H1 (cell line): ENCODE data around the gene LIPC. TPM values are rescaled to one million over a fixed set of nuclear protein-coding genes. Genes with fewer than 3 reads are reported as not detected.

Source experiments
- CTCF ChIA-PET: fragments of 300-600 bp; sonication (Branson Sonifier 250); formaldehyde crosslinking; loops from one replicate; lab custom pipeline; 2021; ENCODE audit not compliant: partially characterized antibody; lab: Charles Lee
- POLR2A ChIA-PET: fragments of 300-600 bp; sonication (Branson Sonifier 250); formaldehyde crosslinking; loops from one replicate; lab custom pipeline; 2021; ENCODE audit warnings: inconsistent platforms; ENCODE audit not compliant: partially characterized antibody; lab: Charles Lee
- DNase-seq, 2 experiments: peaks; one replicate each; pipeline versions ENCODE4 v3.0.0 to v3.0.0-alpha.2; 2010 to 2022; ENCODE audit warnings: low spot score in 2 of 2, low read depth in 1 of 2, mixed read lengths in 1 of 2
- FAIRE-seq: peaks from 2 replicates; lab custom pipeline; 2011; peaks lifted over from hg19 to GRCh38; lab: Jason Lieb, UNC
- H2AFZ ChIP-seq: 2 replicates; pipeline ENCODE4 v1.8.1; 2012; ENCODE audit warnings: low read length, inconsistent platforms
- H2AK5ac ChIP-seq: 2 replicates; pipeline ENCODE4 v1.6.1; 2013; ENCODE audit warnings: low read depth, low read length
- H2BK120ac ChIP-seq: replicated peaks from 2 replicates; pipeline ENCODE3; 2013; ENCODE audit warnings: low read depth, low read length, inconsistent platforms
- H2BK12ac ChIP-seq: 2 replicates; pipeline ENCODE4 v1.6.1; 2013; ENCODE audit warnings: low read depth, low read length
- H2BK15ac ChIP-seq: 2 replicates; pipeline ENCODE4 v1.6.1; 2013; ENCODE audit warnings: low read length
- H2BK20ac ChIP-seq: 2 replicates; pipeline ENCODE4 v1.6.1; 2013; ENCODE audit warnings: low read length
- H2BK5ac ChIP-seq: 2 replicates; pipeline ENCODE4 v1.6.1; 2013; ENCODE audit warnings: low read depth, low read length
- H3K14ac ChIP-seq: 2 replicates; pipeline ENCODE4 v1.6.1; 2013; ENCODE audit warnings: inconsistent platforms; ENCODE audit not compliant: insufficient read length
- H3K18ac ChIP-seq: 2 replicates; pipeline ENCODE4 v1.6.1; 2013; ENCODE audit warnings: low read length; ENCODE audit errors: extremely low read depth
- H3K23ac ChIP-seq: 2 replicates; pipeline ENCODE4 v1.6.1; 2013; ENCODE audit warnings: inconsistent platforms; ENCODE audit not compliant: insufficient read length
- H3K23me2 ChIP-seq: 2 replicates; pipeline ENCODE4 v1.6.1; 2013; ENCODE audit warnings: low read depth, low read length
- H3K27ac ChIP-seq: 2 replicates; pipeline ENCODE4 v1.6.1; 2011; ENCODE audit warnings: low read depth, low read length, inconsistent platforms
- H3K27me3 ChIP-seq, 4 experiments: replicated peaks in 1 of 4; 1 replicate in 1 of 4; 2 replicates in 3 of 4; pipeline versions ENCODE4 v1.6.1 to v1.8.1; 2011 to 2013; ENCODE audit warnings: low read length in 3 of 4, mild to moderate bottlenecking in 3 of 4, inconsistent platforms in 2 of 4, mixed read lengths in 2 of 4, moderate library complexity in 1 of 4; ENCODE audit not compliant: control insufficient read depth in 3 of 4, insufficient read depth in 3 of 4; ENCODE audit errors: extremely low read depth in 1 of 4
- H3K36me3 ChIP-seq, 4 experiments: 2 replicates each; pipeline versions ENCODE4 v1.6.1 to v1.8.1; 2011 to 2013; ENCODE audit warnings: mild to moderate bottlenecking in 4 of 4, low read length in 3 of 4, moderate library complexity in 2 of 4, control low read depth in 1 of 4, inconsistent platforms in 1 of 4; ENCODE audit not compliant: insufficient read depth in 4 of 4, control insufficient read depth in 2 of 4
- H3K4ac ChIP-seq: replicated peaks from 2 replicates; pipeline ENCODE3; 2013; ENCODE audit warnings: low read length, low read depth, mixed read lengths, inconsistent platforms; ENCODE audit not compliant: insufficient read length
- H3K4me1 ChIP-seq, 4 experiments: replicated peaks in 1 of 4; 1 replicate in 1 of 4; 2 replicates in 3 of 4; pipeline versions ENCODE4 v1.6.1 to v1.8.1; 2011 to 2013; ENCODE audit warnings: low read length in 3 of 4, inconsistent platforms in 2 of 4, mixed read lengths in 1 of 4; ENCODE audit not compliant: insufficient read depth in 4 of 4, control insufficient read depth in 3 of 4
- H3K4me2 ChIP-seq, 2 experiments: 2 replicates each; pipeline versions ENCODE4 v1.6.1 to v1.8.1; 2011 to 2013; ENCODE audit warnings: low read depth in 2 of 2, low read length in 2 of 2, control low read depth in 1 of 2, inconsistent platforms in 1 of 2, mild to moderate bottlenecking in 1 of 2; ENCODE audit not compliant: insufficient read depth in 1 of 2
- H3K4me3 ChIP-seq, 4 experiments: fragments of 200-600, 300-600 bp in 1 of 4; sonication (generic), shearing (Covaris generic), sonication (Bioruptor Twin) in 1 of 4; 2 replicates each; pipeline versions ENCODE4 v1.5.1 to v1.8.1; 2011 to 2016; ENCODE audit warnings: low read length in 4 of 4, low read depth in 3 of 4, control low read depth in 2 of 4, inconsistent platforms in 2 of 4, mild to moderate bottlenecking in 2 of 4, mixed read lengths in 1 of 4, moderate library complexity in 1 of 4; ENCODE audit not compliant: insufficient read depth in 2 of 4; ENCODE audit errors: extremely low read depth in 1 of 4
- H3K56ac ChIP-seq: replicated peaks from 2 replicates; pipeline ENCODE3; 2013; ENCODE audit warnings: low read depth, mild to moderate bottlenecking, mixed read lengths, low read length, inconsistent platforms; ENCODE audit not compliant: insufficient read length
- H3K79me1 ChIP-seq: 2 replicates; pipeline ENCODE4 v1.6.1; 2013; ENCODE audit warnings: low read depth, low read length, control low read depth
- H3K79me2 ChIP-seq, 2 experiments: 2 replicates each; pipeline versions ENCODE4 v1.6.1 to v1.8.1; 2012 to 2013; ENCODE audit warnings: low read length in 2 of 2, mild to moderate bottlenecking in 2 of 2, inconsistent platforms in 1 of 2; ENCODE audit not compliant: insufficient read depth in 2 of 2, control insufficient read depth in 1 of 2
- H3K9ac ChIP-seq, 4 experiments: replicated peaks in 1 of 4; 1 replicate in 1 of 4; 2 replicates in 3 of 4; pipeline versions ENCODE4 v1.6.1 to v1.8.1; 2011 to 2013; ENCODE audit warnings: low read depth in 3 of 4, low read length in 3 of 4, control low read depth in 2 of 4, mild to moderate bottlenecking in 2 of 4, moderate library complexity in 2 of 4, inconsistent platforms in 1 of 4; ENCODE audit errors: extremely low read depth in 1 of 4
- H3K9me3 ChIP-seq, 2 experiments: 2 replicates each; pipeline versions ENCODE4 v1.6.1 to v1.8.1; 2012 to 2013; ENCODE audit warnings: mild to moderate bottlenecking in 2 of 2, moderate library complexity in 2 of 2, control low read depth in 1 of 2, inconsistent platforms in 1 of 2, low read depth in 1 of 2, low read length in 1 of 2, mixed read lengths in 1 of 2; ENCODE audit not compliant: insufficient read depth in 2 of 2
- H4K20me1 ChIP-seq, 2 experiments: replicated peaks in 1 of 2; 2 replicates each; pipeline versions ENCODE3 to v1.8.1; 2011 to 2013; ENCODE audit warnings: inconsistent platforms in 2 of 2, low read length in 2 of 2, mild to moderate bottlenecking in 1 of 2; ENCODE audit not compliant: insufficient read depth in 2 of 2, control insufficient read depth in 1 of 2
- H4K5ac ChIP-seq: 2 replicates; pipeline ENCODE4 v1.6.1; 2013; ENCODE audit warnings: low read length, low read depth, mixed read lengths, inconsistent platforms; ENCODE audit not compliant: insufficient read length
- H4K8ac ChIP-seq: 2 replicates; pipeline ENCODE4 v1.8.0; 2013; ENCODE audit warnings: mild to moderate bottlenecking, moderate library complexity, low read length, inconsistent platforms; ENCODE audit not compliant: insufficient read depth; ENCODE audit errors: extremely low read depth
- H4K91ac ChIP-seq: replicated peaks from 2 replicates; pipeline ENCODE3; 2013; ENCODE audit warnings: low read length, mixed read lengths, inconsistent platforms; ENCODE audit not compliant: insufficient read length
- ATF2 ChIP-seq: IDR thresholded peaks from 2 replicates; pipeline ENCODE4 v1.6.1; 2012; ENCODE audit warnings: low read length, inconsistent platforms
- CHD1 ChIP-seq: IDR thresholded peaks from 2 replicates; pipeline ENCODE4 v1.6.1; 2012; ENCODE audit warnings: low read depth, low read length, improper control_type of control experiment
- CTBP2 ChIP-seq: IDR thresholded peaks from 2 replicates; pipeline ENCODE4 v1.7.0; 2011; ENCODE audit warnings: borderline replicate concordance, mild to moderate bottlenecking, moderate library complexity, mixed read lengths, low read length; ENCODE audit not compliant: insufficient read depth, insufficient read length
- FOSL1 ChIP-seq: IDR thresholded peaks from 2 replicates; pipeline ENCODE4 v1.6.1; 2011; ENCODE audit warnings: mild to moderate bottlenecking, low read depth, low read length, moderate library complexity; ENCODE audit not compliant: insufficient read depth
- GTF2F1 ChIP-seq: IDR thresholded peaks from 2 replicates; pipeline ENCODE4 v1.6.1; 2012; ENCODE audit warnings: low read depth, low read length, improper control_type of control experiment, borderline replicate concordance
- MAX ChIP-seq: IDR thresholded peaks from 2 replicates; pipeline ENCODE4 v1.6.1; 2012; ENCODE audit warnings: inconsistent platforms
- POLR2AphosphoS5 ChIP-seq: IDR thresholded peaks from 2 replicates; pipeline ENCODE4 v1.6.1; 2011; ENCODE audit warnings: low read depth, low read length
- SAP30 ChIP-seq: fragments of 300-600 bp; sonication (generic); IDR thresholded peaks from 2 replicates; pipeline ENCODE4 v1.7.1; 2012; ENCODE audit warnings: low read length, moderate library complexity, mild to moderate bottlenecking, inconsistent platforms; ENCODE audit not compliant: insufficient read depth, insufficient replicate concordance
- SIRT6 ChIP-seq: IDR thresholded peaks from one replicate; pipeline ENCODE4 v1.7.1; 2012; ENCODE audit warnings: low read length, inconsistent platforms
- SIX5 ChIP-seq: IDR thresholded peaks from 2 replicates; pipeline ENCODE4 v1.6.1; 2011; ENCODE audit warnings: mild to moderate bottlenecking, low read depth, low read length
- TAF7 ChIP-seq: optimal IDR thresholded peaks from 2 replicates; pipeline ENCODE3; 2011; ENCODE audit warnings: low read depth, mild to moderate bottlenecking, inconsistent platforms, low read length, moderate library complexity, borderline replicate concordance
- whole genome bisulfite sequencing, 2 experiments: shearing (Covaris generic) in 1 of 2; methylation state at CpG; one replicate each; pipeline versions ENCODE4 v1.1.6 to v1.1.7; 2013 to 2015; ENCODE audit warnings: low lambda C conversion rate in 2 of 2, mixed read lengths in 2 of 2, inconsistent platforms in 1 of 2, low coverage in 1 of 2, missing lambda C conversion rate in 1 of 2; ENCODE audit not compliant: insufficient replicate concordance in 2 of 2, insufficient coverage in 1 of 2, insufficient read length in 1 of 2; ENCODE audit errors: extremely low coverage in 1 of 2, missing lambda C conversion rate in 1 of 2; 5-methylcytosine and 5-hydroxymethylcytosine counted together
- polyA plus RNA-seq, 7 experiments: library from polyadenylated mRNA; depleted of rRNA in 3 of 7; stranded (reverse) in 5 of 7; unstranded in 2 of 7; fragments of >200 nt in 5 of 7; fragments of 200-250 nt in 2 of 7; gene quantifications; 1 replicate in 5 of 7; 2 replicates in 1 of 7; 4 replicates in 1 of 7; pipeline versions ENCODE4 v1.2.1 to v1.2.3, GENCODE V29; 2011 to 2013; ENCODE audit warnings: missing spikeins in 2 of 7, mixed read lengths in 2 of 7
- total RNA-seq: library from RNA; stranded (reverse); fragmentation: NEBNext Ultra II Directional; extraction: Animal tissue kit (Norgen Biotek cat#: 25700); gene quantifications from 2 replicates; pipeline ENCODE4 v1.2.1, GENCODE V29; 2021

Gene LIPC
- total and polyA plus RNA-seq, 2 of the 8 experiments (the other 6 are each of a cell fraction or from before 2014, with no cell fraction given): not detected

- FAIRE-seq: no peak
- no peak for TF ChIP-seq POLR2AphosphoS5
- no peak for TF ChIP-seq ATF2
- TF ChIP-seq SIRT6: no peak
- TF ChIP-seq CHD1: no peak
- TF ChIP-seq TAF7: no peak
- TF ChIP-seq GTF2F1: no peak
- TF ChIP-seq SIX5: no peak
- no peak for TF ChIP-seq SAP30
- TF ChIP-seq CTBP2: no peak
- no peak for TF ChIP-seq FOSL1
- TF ChIP-seq MAX: no peak
Measured at GRCh38 chr15:58401991-58402649, 29.7 kb upstream of the LIPC start.

More at GRCh38 chr15:58401991-58402649, 29.7 kb upstream of the LIPC start:
- H2BK15ac ChIP-seq: no peak overlapping the region
- ChIA-PET CTCF (interaction anchor here (1.2 kb wide), 1 partner anchor 20 kb away, joined by 3 read pairs; no protein-coding TSS in a partner anchor), POLR2A (no interaction called here)
- H4K5ac ChIP-seq: no peak overlapping the region
- H3K79me1 ChIP-seq: no peaks in the 10 kb centered on the region
- H2BK5ac ChIP-seq: no peak overlapping the region
- H3K4me3 ChIP-seq: no peak overlapping the region
- H3K36me3 ChIP-seq: no peaks in the 10 kb centered on the region; a peak in 1 of 8 replicates
- H3K9me3 ChIP-seq: no peaks in the 10 kb centered on the region
- no peak overlapping the region for H2AK5ac ChIP-seq
- H3K79me2 ChIP-seq: no peaks in the 10 kb centered on the region
- no peaks in the 10 kb centered on the region for H3K23me2 ChIP-seq
- no peak overlapping the region for H2BK120ac ChIP-seq
- no peak for DNase-seq
- H2AFZ ChIP-seq: no peak overlapping the region
- H3K23ac ChIP-seq: no peak overlapping the region
- 94% methylated on average over 8 of the region's 8 CpGs; no CpG with 5 or more reads in 1 of the 2 experiments for WGBS, 2 experiments
- H3K27ac ChIP-seq: no peak overlapping the region
- no peak overlapping the region for H3K4me2 ChIP-seq
- no peak overlapping the region for H3K9ac ChIP-seq
- peaks cover 0 to 2% (median 0%) of the 10 kb centered on the region in 4 experiments; a peak in 1 of 7 replicates for H3K4me1 ChIP-seq
- no peak overlapping the region for H2BK12ac ChIP-seq
- H4K8ac ChIP-seq: no peak overlapping the region
- H3K56ac ChIP-seq: no peak overlapping the region
- no peaks in the 10 kb centered on the region for H4K20me1 ChIP-seq
- no peak overlapping the region for H2BK20ac ChIP-seq
- H3K27me3 ChIP-seq: no peaks in the 10 kb centered on the region; a peak in 1 of 7 replicates
- H3K4ac ChIP-seq: no peak overlapping the region
- H3K14ac ChIP-seq: no peak overlapping the region
- H4K91ac ChIP-seq: no peak overlapping the region
- no peak overlapping the region for H3K18ac ChIP-seq
